CD4-positive, alpha-beta T cell treated with Interleukin-15 for 4 hours (primary cell): ENCODE data around the gene NFIX.

Experiments
- DNase-seq: peaks from one replicate; pipeline ENCODE4 v3.0.0-alpha.2; 2020; ENCODE audit warnings: low spot score

NFIX gene

DNA sequence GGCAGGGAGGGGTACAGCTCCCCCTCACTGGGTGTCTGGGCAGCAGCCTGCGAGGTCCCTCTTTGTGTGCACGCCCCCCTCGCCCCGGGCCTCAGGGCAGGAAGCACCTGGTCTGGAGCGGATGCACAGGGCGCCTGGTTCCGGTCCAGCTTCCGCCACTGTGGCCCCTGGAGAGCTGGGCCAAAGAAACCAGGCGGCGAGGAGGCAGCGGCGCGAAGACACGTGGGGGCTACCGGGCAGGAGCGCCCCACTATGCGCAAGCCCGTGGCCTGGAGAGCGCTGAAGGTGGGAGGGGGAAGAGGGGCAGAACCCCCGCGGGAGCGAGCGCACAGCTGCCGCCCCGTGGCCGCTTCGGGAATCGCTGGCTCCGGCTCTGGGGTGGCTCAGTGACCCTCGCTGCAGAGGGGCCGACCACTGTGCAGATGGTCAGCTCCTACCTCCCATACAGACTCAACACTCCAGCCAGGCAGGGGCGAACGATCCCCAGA lies 109.1 kb downstream of the NFIX start:
- DNase-seq = peak; percentile 59

DNA sequence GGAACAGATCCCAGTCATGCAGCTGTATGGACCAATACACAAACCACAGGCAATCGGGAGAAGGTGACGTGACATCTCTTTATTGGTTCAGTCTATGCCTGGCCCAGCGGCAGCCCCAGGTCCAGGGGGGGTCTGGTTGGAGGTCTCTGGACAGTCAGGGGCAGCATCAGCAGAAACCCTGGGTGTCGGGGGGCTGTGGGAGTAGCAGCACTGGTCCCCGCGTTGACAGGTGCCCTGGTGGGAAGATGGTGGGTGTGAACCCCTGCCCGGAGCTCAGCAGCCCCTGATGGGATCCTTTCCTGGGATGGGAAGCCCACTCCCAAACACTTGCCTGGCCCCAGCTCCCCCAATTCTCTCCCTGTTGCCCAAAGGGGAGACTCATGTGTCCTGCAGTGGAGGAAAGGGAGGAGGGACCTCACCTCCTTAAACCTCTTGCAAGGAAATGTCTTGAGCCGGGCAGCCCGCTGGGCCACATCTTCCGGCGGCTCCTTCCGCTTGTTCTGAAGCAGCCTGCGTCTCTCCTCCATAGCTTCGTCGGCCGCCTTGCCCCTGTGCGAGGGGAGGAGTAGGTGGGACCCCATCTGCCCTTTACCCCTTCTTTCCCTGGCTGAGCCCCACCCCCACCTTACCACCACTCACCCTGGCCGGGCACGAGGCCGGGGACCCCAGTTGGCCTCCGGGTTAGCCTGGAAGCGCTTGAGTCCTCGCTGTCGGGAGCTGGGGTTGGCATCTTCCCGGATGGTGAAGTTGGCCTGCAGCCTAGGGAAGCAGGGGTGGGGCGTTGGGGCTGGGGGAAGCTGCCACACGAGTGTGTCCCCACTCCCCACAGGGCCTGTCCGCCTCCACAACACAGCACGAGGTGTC lies 109.8 kb downstream of the NFIX start:
- DNase-seq = no peak

DNA sequence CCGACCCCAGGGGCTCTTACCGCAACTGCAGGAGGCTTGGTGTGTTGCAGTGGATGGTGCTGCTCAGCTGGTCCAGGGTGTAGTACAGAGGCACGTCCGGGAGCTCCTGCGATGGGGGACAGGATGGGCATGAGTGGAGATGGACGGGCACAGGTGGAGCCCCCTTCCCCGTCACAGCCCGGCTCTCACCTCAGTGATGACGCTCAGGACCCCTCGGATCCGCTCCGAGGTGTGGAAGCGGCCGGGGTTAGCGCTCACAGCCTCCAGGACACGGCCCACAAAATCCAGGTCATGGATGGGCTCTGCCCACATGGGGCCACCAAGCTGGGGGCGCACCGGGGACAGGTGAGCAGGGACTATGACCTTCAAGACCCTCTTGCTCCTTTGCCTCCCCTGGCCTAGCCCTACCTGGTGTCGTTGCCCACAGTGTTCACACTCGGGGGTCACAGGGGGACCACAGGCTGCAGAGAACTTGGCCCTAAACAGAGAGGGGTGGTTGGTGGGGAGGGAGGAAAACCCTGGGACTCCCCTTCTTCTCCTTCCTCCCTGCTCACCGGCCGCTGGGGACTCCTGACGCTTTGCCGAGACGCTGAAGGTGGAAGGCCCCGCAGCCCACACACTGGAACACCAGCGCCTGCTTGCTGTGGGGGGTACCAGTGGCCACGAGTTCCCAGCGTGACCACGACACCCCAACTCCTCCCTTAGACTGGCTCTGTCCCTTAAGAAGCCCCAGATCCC lies 114.3 kb downstream of the NFIX start:
- no peak for DNase-seq

DNA sequence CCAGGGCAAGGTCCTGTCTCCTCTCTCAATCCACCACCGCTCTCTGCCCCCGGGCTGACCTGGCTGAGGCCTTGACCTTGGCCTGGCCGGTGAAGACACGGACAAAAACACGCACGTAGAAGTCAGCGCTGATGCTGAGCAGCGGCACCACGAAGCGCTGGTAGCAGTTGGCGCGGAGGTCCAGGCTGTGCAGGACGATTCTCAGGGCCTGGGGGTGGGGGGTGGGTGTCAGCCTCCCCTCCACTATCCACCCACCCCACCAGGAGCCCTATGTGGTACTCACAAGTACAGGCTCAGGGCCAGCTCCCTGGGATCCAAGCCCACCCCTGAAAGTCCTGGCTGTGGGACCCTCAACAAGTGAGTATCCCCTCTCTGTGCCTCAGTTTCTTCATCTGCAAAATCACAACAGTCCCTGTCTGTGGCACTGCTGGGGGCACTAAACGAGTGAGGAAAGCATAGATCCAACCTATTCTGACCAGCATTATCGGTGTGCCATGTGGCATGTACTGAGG lies 114.9 kb downstream of the NFIX start:
- DNase-seq = no peak

DNA sequence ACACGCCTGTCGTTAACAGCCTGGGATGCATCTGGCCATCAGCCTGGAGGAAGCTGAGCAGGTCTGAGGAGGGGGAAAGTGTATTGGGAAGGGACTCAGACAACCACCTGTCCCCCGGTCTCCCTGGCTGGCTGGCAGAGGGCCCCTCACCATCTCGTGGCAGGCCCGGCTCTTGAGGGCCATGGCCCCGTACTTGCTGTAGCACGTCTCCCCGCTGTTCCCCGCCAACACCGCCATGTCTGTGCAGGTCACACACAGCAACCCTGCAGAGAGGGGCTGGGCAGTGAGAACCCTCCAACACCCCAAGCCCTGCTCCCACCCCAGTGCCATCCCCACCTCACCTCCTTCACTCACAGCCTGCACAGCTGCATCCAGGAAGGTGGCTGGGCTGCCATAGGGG lies 117.3 kb downstream of the NFIX start:
- no peak for DNase-seq

DNA sequence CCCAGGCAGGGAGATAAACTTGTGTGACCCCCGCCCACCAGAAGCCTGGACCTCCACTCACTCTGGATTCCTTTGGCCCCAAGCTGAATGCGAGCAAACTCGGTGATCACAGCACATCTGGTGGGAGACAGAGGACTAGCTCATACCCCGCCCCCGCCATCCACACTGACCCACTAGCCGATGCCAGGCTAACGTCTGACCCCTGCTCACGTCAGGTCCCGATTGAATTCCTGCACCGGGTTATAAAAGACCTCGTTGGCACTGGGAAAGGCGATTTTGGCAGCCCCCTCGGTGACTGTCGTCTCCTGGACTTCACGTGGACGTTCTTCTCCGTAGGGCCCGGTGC lies 120.6 kb downstream of the NFIX start:
- DNase-seq = no peak

DNA sequence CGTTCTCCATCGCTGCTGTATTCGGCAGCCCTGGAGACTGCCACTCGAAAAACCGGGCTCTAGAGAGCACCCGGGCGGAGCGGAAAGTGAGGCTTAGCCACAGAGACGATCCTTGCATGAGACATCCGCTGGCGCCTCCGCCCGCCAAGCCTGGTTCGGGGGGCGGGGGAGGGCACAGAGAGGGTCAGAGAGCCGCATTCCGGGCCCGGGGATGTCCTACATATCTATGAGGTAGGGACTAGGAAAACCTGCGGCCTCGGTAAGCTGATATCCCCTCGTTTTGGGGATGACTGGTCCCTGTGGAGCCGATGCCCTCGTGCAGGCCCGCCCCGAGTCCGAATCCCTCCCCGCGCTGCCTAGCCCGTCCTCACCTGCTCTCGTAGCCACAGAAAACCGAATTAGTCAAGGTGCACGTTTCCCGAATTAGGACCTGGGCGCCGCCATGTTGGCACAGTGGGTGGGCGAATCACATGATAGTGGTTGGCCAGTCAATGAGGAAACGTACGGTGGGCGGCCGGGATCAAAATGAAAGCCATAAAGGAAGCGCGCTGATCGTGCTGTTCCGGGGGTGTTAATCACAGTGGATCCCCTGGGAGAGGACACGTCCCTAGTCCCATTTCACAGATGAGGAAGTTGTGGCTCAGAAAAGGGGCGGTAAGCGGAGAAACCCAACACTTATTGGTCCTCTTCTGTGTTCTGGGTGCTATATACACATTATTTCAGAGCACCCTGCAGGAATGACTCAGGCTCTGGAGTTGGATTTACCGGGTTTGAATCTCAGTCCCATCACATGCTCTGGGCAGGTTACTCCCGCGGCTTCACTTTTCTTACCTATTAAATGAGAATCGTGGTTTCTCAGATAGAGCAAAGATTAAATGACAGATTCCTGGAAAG lies 121.3 kb downstream of the NFIX start, which contains the start of gene TRMT1:
Gene TRMT1, minus strand, starts transcription at position 459 of the 894 bp plus-strand sequence. Its CDS starts 341 bp downstream, at position 118.
- peak; percentile 90 for DNase-seq

DNA sequence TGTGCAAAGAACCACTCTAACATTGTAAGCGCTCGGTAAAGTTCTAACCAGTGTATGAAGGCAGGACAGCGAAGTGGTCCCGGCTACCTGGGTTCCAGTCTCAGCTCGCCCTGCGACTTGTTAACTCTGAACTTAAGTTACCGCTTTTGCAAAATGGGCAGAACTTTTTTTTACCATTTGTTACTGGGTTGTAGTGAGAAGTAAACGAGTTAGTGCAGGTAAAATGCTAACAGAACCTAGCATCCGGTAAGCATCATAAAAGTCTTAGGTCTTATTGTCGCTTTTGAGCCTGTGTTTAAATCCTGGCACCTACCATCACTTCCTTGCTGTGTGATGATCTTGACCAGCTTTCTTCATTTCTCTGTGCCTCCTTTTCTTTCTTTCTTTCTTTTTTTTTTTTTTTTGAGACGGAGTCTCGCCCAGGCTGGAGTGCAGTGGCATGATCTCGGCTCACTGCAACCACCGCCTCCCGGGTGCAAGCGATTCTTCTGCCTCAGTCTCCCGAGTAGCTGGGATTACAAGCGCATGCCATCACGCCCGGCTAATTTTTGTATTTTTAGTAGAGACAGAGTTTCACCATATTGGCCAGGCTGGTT lies 122.0 kb downstream of the NFIX start:
- DNase-seq = no peak

DNA sequence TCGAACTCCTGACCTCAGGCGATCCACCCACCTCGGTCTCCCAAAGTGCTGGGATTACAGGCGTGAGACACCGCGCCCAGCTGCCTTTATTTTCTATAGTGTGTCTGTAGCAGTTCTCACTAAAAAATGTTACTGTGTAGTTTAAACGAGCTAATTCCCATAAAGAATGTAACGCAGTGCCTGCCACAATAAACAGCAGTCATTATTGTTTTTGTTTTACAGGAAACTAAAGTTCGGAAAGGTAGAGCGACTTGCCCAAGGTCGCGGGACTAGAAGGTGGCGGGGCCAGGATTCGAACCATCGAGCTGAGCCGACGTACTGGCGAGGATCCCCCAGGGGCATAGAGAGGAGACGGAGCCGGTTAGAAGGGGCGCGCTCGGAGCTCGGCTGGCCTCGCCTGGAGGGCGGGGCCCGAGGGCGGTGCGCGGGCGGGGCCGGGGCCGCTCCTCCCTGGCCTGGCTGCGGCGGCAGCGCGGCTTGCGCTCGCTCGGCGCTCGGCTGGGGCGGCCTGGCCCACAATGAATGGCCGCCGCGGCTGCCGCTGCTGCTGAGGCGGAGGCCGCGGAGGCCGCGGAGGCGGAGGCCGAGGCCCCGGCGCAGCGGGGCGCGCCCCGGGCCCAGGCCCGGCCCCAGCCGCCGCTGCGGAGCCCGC lies 122.6 kb downstream of the NFIX start, which contains the start of gene NACC1:
Gene NACC1, plus strand, starts transcription at position 493 of the 652 bp plus-strand sequence. CDS start 16,944 bp downstream, outside the sequence.
- peak; percentile 89 for DNase-seq

DNA sequence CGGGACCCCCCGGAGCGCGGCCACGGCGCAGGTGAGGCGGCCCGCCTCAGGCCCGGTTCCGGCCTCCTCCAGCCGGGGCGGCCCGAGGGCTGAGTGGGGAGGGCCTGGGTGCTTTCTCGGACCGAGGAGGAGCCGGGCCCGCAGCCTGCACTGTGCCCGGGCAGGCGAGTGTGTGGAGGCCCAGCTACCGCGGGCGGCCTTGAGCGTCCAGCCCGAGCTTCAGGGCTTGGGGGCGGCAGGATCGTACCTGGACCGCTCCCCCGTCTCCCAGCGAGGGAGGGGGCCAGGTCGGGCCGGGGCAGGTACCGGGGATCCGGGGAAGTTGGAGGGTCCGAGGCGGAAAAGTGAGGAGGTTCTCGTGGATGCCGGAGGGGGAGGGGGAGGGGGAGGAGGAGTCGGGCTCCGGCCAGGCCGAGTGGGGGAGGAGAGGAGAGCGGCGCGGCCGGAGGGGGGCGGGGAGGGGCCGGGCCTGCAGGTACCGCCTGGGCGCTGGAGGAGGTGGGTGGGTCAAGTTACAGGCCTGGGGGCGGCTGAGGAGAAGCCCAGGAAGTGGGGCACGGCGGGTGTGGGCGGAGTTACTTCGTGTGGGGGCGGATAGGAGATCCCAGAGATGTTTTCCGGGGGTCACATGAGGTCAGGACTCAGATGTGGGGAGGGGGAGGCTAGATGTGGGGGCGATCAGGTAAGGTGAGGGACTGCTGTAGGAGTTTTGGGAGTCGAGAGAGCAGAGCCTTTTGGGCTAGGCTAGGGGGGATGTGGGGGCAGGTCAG lies 123.3 kb downstream of the NFIX start:
- no peak for DNase-seq

DNA sequence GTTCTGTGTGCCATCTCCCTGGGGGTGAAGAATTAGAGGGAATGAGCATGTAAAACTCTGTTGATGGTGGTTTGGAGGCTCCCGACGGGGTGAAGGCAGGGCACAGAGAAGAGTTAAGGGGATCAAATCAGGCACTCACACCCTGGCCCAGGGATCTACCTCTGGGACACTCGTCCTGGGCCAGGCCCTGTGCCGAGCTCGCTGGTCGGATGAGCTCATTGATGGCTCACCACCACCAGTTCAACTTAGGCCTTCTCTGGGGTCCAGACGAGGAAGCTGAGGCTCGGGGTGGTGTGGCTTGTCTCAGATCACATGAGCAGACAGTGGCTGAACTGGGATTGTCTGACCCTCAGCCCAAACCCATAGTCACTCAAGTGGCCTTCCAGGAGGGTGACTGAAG lies 124.4 kb downstream of the NFIX start:
- DNase-seq = no peak

DNA sequence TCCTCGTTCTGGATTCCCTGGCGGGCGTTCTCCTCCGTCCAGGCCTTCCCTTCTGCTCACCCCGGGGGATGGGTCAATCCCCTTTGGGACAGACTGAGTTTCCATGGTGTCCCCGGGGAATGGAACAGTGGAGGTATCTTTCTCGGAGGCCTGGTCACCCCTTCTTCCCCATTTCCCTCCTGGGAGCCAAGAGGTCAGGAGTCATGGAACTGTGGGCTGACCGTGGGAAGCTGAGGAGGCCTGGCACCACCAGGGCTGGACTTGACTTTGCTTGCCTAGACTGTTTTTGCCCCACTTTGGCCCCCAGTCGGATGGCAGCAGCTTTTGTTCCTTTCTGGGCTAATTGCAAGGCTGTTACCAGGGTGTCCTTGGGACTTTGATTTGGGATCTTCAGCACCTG lies 124.8 kb downstream of the NFIX start:
- DNase-seq = no peak

DNA sequence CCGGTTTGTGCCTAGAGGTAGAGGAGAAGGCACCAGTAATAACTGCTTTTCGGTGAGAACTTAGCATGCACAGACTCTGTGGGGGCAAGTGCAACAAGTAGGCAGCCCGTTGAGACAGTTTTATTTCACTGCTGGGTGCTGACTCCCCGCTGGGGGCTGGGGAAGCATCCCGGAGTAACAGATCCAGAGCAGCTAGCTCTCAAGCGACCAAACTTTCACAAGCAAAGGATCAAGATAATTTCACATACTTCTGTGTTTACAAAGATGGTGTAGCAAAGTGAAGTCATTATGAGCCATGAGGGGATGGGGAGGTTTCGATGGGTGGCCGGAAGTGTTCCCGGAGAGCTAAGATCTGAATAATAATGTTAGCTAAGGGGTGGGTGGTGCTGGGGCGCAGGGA lies 125.5 kb downstream of the NFIX start:
- no peak for DNase-seq

DNA sequence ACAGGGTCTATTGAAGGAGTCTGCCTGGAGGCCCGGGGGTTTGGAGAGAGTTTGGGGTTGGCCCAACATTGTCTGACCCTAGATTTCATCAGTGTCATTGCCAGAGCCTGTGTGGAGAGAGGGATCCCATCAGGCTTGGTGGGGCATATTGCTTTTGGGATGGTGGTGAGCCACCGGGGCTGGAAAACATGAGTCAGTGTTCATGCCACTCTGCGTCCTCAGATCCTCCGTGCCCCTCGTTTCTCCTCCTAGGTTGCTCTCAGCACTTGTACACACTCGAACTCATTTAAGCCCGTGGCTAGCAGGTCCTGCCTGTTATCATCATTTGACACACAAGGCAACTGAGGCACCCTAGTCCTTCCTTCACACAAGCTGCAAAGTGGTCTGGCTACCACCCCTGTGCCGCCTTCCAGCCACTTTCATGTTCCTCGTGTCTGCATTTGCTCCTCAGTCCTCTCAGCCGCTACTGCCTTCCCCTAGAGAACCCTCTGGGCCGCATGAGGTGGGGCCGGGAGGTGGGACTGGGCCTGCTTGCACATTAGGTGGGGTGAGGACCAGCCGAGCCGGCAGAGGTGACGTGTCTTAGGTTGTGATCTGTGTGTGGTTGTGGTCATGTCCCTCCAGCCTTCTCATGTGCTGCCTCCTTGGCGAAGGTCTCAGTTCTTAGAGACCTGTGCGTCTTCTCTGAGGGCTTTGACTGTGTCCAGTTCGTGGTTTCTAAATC lies 126.4 kb downstream of the NFIX start:
- no peak for DNase-seq

DNA sequence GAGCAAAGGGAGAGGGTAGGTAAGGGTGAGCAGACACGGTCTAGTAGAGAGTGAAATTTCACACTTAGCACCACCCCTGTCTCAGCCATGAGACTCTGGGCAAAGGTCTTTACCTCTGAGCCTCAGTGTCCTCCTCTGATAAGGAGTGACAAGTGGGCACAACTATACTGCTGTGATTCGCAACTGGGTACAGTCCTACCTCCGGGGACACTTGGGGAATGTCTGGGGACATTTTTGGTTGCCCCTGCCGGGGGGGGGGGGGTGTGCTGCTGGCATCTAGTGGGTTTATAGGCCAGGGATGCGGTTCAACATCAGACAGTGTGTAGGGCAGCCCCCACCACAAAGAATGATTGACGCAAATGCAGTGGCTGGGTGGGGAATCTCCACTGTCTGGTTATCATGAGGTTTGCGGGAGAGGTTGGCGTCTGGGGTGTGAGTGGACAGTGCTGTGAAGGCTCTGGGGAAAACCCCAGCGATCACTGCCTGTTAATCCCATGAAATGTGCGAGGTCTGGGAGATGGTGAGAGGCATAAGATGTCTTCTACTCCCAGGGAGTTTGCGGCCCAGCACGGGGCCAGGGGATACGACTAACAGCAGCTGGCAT lies 127.1 kb downstream of the NFIX start:
- DNase-seq = no peak

DNA sequence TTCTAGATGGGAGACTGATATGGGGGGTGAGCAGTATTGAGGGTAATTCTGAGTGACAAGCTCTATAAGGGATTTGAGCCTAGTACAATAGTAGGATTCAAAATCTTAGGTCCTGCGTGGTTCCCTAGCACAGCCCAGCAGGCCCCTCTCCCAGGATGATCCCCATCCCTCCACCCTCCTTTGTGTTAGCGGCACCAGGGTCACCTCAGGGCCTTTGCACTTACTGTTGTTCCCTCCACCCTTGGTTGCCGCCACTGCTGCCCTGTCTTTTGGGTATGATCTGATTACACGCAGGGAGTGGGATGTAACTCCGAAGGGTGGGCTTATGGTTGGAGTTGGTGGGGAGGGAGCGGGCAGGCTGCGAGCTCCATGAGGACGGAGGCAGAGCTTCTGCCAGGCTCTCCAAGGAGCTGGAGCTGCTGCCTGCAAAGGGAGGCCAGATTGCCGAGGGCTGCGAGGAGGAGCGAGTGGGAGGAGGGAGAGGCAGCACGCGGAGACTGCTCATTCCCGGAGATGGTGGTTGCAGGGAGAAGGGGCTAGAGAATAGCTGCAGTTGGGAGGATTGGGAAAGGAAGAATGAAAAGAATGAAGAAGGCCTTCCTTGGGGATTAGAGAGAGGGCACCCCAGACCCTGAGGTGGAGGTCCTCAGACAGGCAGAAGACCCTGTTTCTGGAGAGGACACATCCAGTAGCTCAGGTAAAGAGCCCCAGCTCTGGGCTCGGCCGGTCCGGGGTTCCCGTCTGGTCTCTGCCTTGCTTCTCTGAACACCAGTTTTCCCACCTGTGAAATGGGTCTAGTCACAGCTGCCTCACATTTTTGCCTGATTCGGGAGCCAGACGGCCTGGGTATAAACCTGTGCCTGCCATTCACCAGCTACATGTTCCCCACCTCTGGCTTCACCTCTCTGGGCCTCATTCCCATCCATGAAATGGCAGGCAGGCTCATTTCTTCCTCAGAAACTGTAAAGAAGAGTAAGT lies 128.0 kb downstream of the NFIX start:
- DNase-seq = no peak

DNA sequence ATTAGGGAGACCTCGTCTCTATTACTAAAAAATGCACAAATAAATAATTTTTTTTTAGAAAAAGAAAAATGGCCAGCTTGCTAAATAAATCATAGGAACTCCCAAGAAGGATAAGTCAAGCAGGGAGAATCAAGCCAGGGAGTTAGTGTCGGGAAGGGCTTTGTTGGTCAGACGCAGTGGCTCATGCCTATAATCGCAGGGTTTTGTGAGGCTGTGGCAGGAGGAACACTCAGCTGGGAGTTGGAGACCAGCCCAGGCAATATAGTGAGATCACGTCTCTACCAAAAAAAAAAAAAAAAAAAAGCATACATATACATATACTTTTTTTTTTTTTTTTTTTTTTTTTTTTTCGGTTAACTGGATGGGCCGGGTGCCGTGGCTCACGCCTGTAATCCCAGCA lies 131.8 kb downstream of the NFIX start:
- no peak for DNase-seq
